SK-N-SH treated with all-trans-retinoic acid at 6 μM for 48 hours (cell line): Measurements from ENCODE around the gene PREB.

ENCODE experiments used
- ARNTL ChIP-seq: fragments of 450-650 bp; formaldehyde crosslinking; IDR thresholded peaks from 2 replicates; pipeline ENCODE4 v1.5.0; 2020; ENCODE audit warnings: low read depth, mild to moderate bottlenecking, moderate library complexity, borderline replicate concordance
- CREB5 ChIP-seq: fragments of 250-450 bp; sonication (Bioruptor Pico); IDR thresholded peaks from 2 replicates; pipeline ENCODE4 v1.5.1; 2020; ENCODE audit warnings: low read depth, mild to moderate bottlenecking, moderate library complexity
- CSDC2 ChIP-seq: fragments of 250-450 bp; sonication (Bioruptor Pico); IDR thresholded peaks from 2 replicates; pipeline ENCODE4 v1.5.0; 2020; ENCODE audit warnings: mild to moderate bottlenecking, moderate library complexity
- CSRNP3 ChIP-seq: fragments of 250-450 bp; sonication (Bioruptor Pico); IDR thresholded peaks from 2 replicates; pipeline ENCODE4 v1.5.1; 2021; ENCODE audit warnings: mild to moderate bottlenecking, moderate library complexity
- ESRRG ChIP-seq: fragments of 250-450 bp; sonication (Bioruptor Pico); IDR thresholded peaks from 2 replicates; pipeline ENCODE4 v1.6.1; 2021; ENCODE audit warnings: mild to moderate bottlenecking
- OSR1 ChIP-seq: fragments of 250-450 bp; sonication (Bioruptor Pico); IDR thresholded peaks from 2 replicates; pipeline ENCODE4 v1.8.0; 2022; ENCODE audit warnings: moderate library complexity, mild to moderate bottlenecking, inconsistent platforms
- PATZ1 ChIP-seq: fragments of 250-450 bp; sonication (Bioruptor Pico); IDR thresholded peaks from 2 replicates; pipeline ENCODE4 v1.8.0; 2020; ENCODE audit warnings: mild to moderate bottlenecking, moderate library complexity, borderline replicate concordance
- POU6F1 ChIP-seq: fragments of 250-450 bp; sonication (Bioruptor Pico); IDR thresholded peaks from 2 replicates; pipeline ENCODE4 v1.8.0; 2021; ENCODE audit warnings: low read depth, mild to moderate bottlenecking, moderate library complexity, borderline replicate concordance
- PPARA ChIP-seq: fragments of 250-450 bp; sonication (Bioruptor Pico); IDR thresholded peaks from 2 replicates; pipeline ENCODE4 v1.5.0; 2020; ENCODE audit warnings: mild to moderate bottlenecking, borderline replicate concordance
- TCF4 ChIP-seq: fragments of 250-450 bp; sonication (Bioruptor Pico); IDR thresholded peaks from 2 replicates; pipeline ENCODE4 v1.8.0; 2021; ENCODE audit warnings: mild to moderate bottlenecking, moderate library complexity, borderline replicate concordance
- TOX ChIP-seq: fragments of 250-450 bp; sonication (Bioruptor Pico); IDR thresholded peaks from 2 replicates; pipeline ENCODE4 v1.8.0; 2021; ENCODE audit warnings: mild to moderate bottlenecking, moderate library complexity, borderline replicate concordance
- ZFP3 ChIP-seq: fragments of 250-450 bp; sonication (Bioruptor Pico); IDR thresholded peaks from 2 replicates; pipeline ENCODE4 v1.5.0; 2020; ENCODE audit warnings: mild to moderate bottlenecking, moderate library complexity
- ZFP30 ChIP-seq: fragments of 450-650 bp; formaldehyde crosslinking; IDR thresholded peaks from 2 replicates; pipeline ENCODE4 v1.5.0; 2022; ENCODE audit warnings: mild to moderate bottlenecking, moderate library complexity
- ZNF70 ChIP-seq: fragments of 450-650 bp; formaldehyde crosslinking; IDR thresholded peaks from 2 replicates; pipeline ENCODE4 v1.5.0; 2020; ENCODE audit warnings: mild to moderate bottlenecking, moderate library complexity

- TF ChIP-seq PATZ1 (no peak), CSDC2 (CRISPR knock-in tag) (no peak), TOX (CRISPR knock-in tag) (no peak), TCF4 (CRISPR knock-in tag) (no peak), ZNF70 (CRISPR knock-in tag) (no peak), ZFP3 (CRISPR knock-in tag) (no peak), CREB5 (CRISPR knock-in tag) (no peak), ARNTL (no peak), OSR1 (no peak), POU6F1 (no peak), PPARA (no peak), CSRNP3 (CRISPR knock-in tag) (no peak), ESRRG (CRISPR knock-in tag) (no peak), ZFP30 (CRISPR knock-in tag) (no peak)
These were observed 20.7 kb upstream of the PREB start for GRCh38 chr2:27155069-27155520.
